GM19328 (cell line): Measurements from ENCODE around the gene CD8B.
"Not testable (repeated sequence)": the region's sequence is repeated elsewhere in the genome, so short reads cannot be mapped to it uniquely, and the experiment has no call there.

Source experiments
- ATAC-seq: cut with Tn5 transposase; IDR thresholded peaks from one replicate; pipeline ENCODE4 v1.9.1; 2021; ENCODE audit warnings: mild to moderate bottlenecking, moderate library complexity; ENCODE audit not compliant: unreplicated experiment

CD8B gene

GRCh38 chr2:86861628-86862379 is at the start of gene CD8B:
TSS of gene CD8B (minus strand) at chr2:86861886. CDS start at chr2:86861865, 21 bp downstream.
- not testable (repeated sequence) for ATAC-seq

GRCh38 chr2:86905868-86906267 is 44.2 kb upstream of the CD8B start:
- ATAC-seq, result not testable (repeated sequence)

- not testable (repeated sequence) for ATAC-seq
Measured at GRCh38 chr2:86900687-86901086, 39.0 kb upstream of the CD8B start.

GRCh38 chr2:86886026-86886425 is 24.3 kb upstream of the CD8B start:
- not testable (repeated sequence) for ATAC-seq

- ATAC-seq, result not testable (repeated sequence)
Measured at GRCh38 chr2:86882865-86883264, 21.2 kb upstream of the CD8B start.

- ATAC-seq, result not testable (repeated sequence)
Measured at GRCh38 chr2:86882118-86882665, 20.5 kb upstream of the CD8B start.

- ATAC-seq, result not testable (repeated sequence)
Measured at GRCh38 chr2:86878986-86879385, 17.3 kb upstream of the CD8B start.

- not testable (repeated sequence) for ATAC-seq
Measured at GRCh38 chr2:86870941-86871340, 9.3 kb upstream of the CD8B start.

- not testable (repeated sequence) for ATAC-seq
Measured at GRCh38 chr2:86868895-86869468, 7.3 kb upstream of the CD8B start.

- not testable (repeated sequence) for ATAC-seq
Measured at GRCh38 chr2:86862380-86862703, 656 bp upstream of the CD8B start.

GRCh38 chr2:86861175-86861574 is 511 bp downstream of the CD8B start:
- not testable (repeated sequence) for ATAC-seq

GRCh38 chr2:86860573-86860972 is 1.1 kb downstream of the CD8B start:
- not testable (repeated sequence) for ATAC-seq

- not testable (repeated sequence) for ATAC-seq
Measured at GRCh38 chr2:86857688-86858087, 4.0 kb downstream of the CD8B start.

- ATAC-seq, result not testable (repeated sequence)
Measured at GRCh38 chr2:86856498-86856897, 5.2 kb downstream of the CD8B start.

- not testable (repeated sequence) for ATAC-seq
Measured at GRCh38 chr2:86855981-86856380, 5.7 kb downstream of the CD8B start.

GRCh38 chr2:86851581-86851980 is 10.1 kb downstream of the CD8B start:
- not testable (repeated sequence) for ATAC-seq

- not testable (repeated sequence) for ATAC-seq
Measured at GRCh38 chr2:86842607-86843234, 19.0 kb downstream of the CD8B start.

GRCh38 chr2:86841330-86841729 is 20.4 kb downstream of the CD8B start:
- ATAC-seq, result not testable (repeated sequence)

- ATAC-seq, result not testable (repeated sequence)
Measured at GRCh38 chr2:86839871-86840548, 21.7 kb downstream of the CD8B start.

GRCh38 chr2:86839455-86839854 is 22.2 kb downstream of the CD8B start:
- not testable (repeated sequence) for ATAC-seq

GRCh38 chr2:86837714-86838113 is 24.0 kb downstream of the CD8B start:
- not testable (repeated sequence) for ATAC-seq
